HepG2 (cell line): ENCODE measurements around the gene SFXN5. TPM values are rescaled to one million over a fixed set of nuclear protein-coding genes. Genes with fewer than 3 reads are reported as not detected.

Experiments
- BRF2 ChIP-seq: sonication (generic); formaldehyde crosslinking; IDR thresholded peaks from 2 replicates; pipeline ENCODE4 v1.8.1; 2022; ENCODE audit warnings: mild to moderate bottlenecking, missing genetic modification reagents
- HMG20A ChIP-seq: IDR thresholded peaks from 2 replicates; pipeline ENCODE4 v1.6.1; 2016; ENCODE audit warnings: borderline replicate concordance
- HNRNPK ChIP-seq: fragments of 200-400 bp; formaldehyde crosslinking; IDR thresholded peaks from 2 replicates; pipeline ENCODE4 v1.6.1; 2018; ENCODE audit warnings: low read length, low read depth, moderate library complexity, mild to moderate bottlenecking; ENCODE audit not compliant: poor library complexity, severe bottlenecking
- ISX ChIP-seq: sonication (generic); formaldehyde crosslinking; conservative IDR thresholded peaks from 2 replicates; pipeline ENCODE4 v1.5.0; 2020; ENCODE audit warnings: missing genetic modification reagents
- KDM1A ChIP-seq: IDR thresholded peaks from 2 replicates; pipeline ENCODE4 v1.6.1; 2016; ENCODE audit warnings: missing compliant biosample characterization
- KDM6A ChIP-seq: IDR thresholded peaks from 2 replicates; pipeline ENCODE4 v1.6.1; 2016; ENCODE audit warnings: low read depth
- MAFG ChIP-seq: sonication (generic); formaldehyde crosslinking; IDR thresholded peaks from 2 replicates; pipeline ENCODE4 v1.5.1; 2020; ENCODE audit warnings: mild to moderate bottlenecking, missing genetic modification reagents
- MED1 ChIP-seq: sonication (generic); formaldehyde crosslinking; IDR thresholded peaks from 2 replicates; pipeline ENCODE4 v1.4.0; 2020; ENCODE audit warnings: missing genetic modification reagents
- NBN ChIP-seq: fragments of 450-650 bp; conservative IDR thresholded peaks from 2 replicates; pipeline ENCODE4 v1.6.1; 2017
- NR1H2 ChIP-seq: sonication (generic); formaldehyde crosslinking; IDR thresholded peaks from 2 replicates; pipeline ENCODE4 v1.8.1; 2022; ENCODE audit warnings: low read depth, missing genetic modification reagents, borderline replicate concordance
- PHF21A ChIP-seq: sonication (generic); formaldehyde crosslinking; IDR thresholded peaks from 2 replicates; pipeline ENCODE4 v1.5.0; 2020; ENCODE audit warnings: mild to moderate bottlenecking, missing genetic modification reagents
- RFXANK ChIP-seq: IDR thresholded peaks from 2 replicates; pipeline ENCODE4 v1.6.1; 2016
- SAP130 ChIP-seq: IDR thresholded peaks from 2 replicates; pipeline ENCODE4 v1.6.1; 2016; ENCODE audit warnings: low read depth
- ZBTB25 ChIP-seq: IDR thresholded peaks from 2 replicates; pipeline ENCODE4 v1.6.1; 2018; ENCODE audit warnings: missing genetic modification reagents
- ZBTB43 ChIP-seq: sonication (generic); formaldehyde crosslinking; conservative IDR thresholded peaks from 2 replicates; pipeline ENCODE4 v1.4.0; 2020; ENCODE audit warnings: missing genetic modification reagents
- ZNF432 ChIP-seq: sonication (generic); formaldehyde crosslinking; IDR thresholded peaks from 2 replicates; pipeline ENCODE4 v1.5.0; 2020; ENCODE audit warnings: missing genetic modification reagents, mild to moderate bottlenecking, borderline replicate concordance
- ZNF652 ChIP-seq: IDR thresholded peaks from 2 replicates; pipeline ENCODE4 v1.6.1; 2016; ENCODE audit warnings: low read depth, borderline replicate concordance
- polyA plus RNA-seq, 8 experiments: library from polyadenylated mRNA; depleted of rRNA in 3 of 8; stranded (reverse) in 7 of 8; unstranded in 1 of 8; fragments of >200 nt; fragmentation: Illumina TruSeq in 4 of 8; extraction: Trizol in 4 of 8; gene quantifications; 2 replicates each; pipeline versions ENCODE4 v1.2.1 to v1.2.3, GENCODE V29; 2011 to 2016; ENCODE audit warnings: low read depth in 4 of 8, missing spikeins in 1 of 8, mixed read lengths in 1 of 8; ENCODE audit not compliant: insufficient read depth in 1 of 8
- total RNA-seq, 5 experiments: library from RNA; depleted of rRNA; stranded (reverse); fragments of >200 nt; fragmentation: Illumina TruSeq; extraction: Trizol; gene quantifications; 2 replicates each; pipeline ENCODE4 v1.2.3, GENCODE V29; 2016; ENCODE audit warnings: low read depth in 1 of 5
- TF ChIP-seq, protein P1 (sequence below): sonication (generic); formaldehyde crosslinking; IDR thresholded peaks from 2 replicates; pipeline ENCODE4 v1.4.0; 2020; ENCODE audit warnings: missing genetic modification reagents, mild to moderate bottlenecking, borderline replicate concordance
- TF ChIP-seq, protein P2 (sequence below): sonication (generic); formaldehyde crosslinking; IDR thresholded peaks from 2 replicates; pipeline ENCODE4 v1.9.0; 2021; ENCODE audit warnings: missing genetic modification reagents, mild to moderate bottlenecking, borderline replicate concordance
- TF ChIP-seq, protein P3 (sequence below): IDR thresholded peaks from 2 replicates; pipeline ENCODE4 v1.6.1; 2016; ENCODE audit warnings: low read depth, control low read depth
- TF ChIP-seq, protein P4 (sequence below): sonication (generic); formaldehyde crosslinking; IDR thresholded peaks from 2 replicates; pipeline ENCODE4 v1.4.0; 2020; ENCODE audit warnings: missing genetic modification reagents, borderline replicate concordance

Gene SFXN5
- total and polyA plus RNA-seq, 2 of the 13 experiments (the other 11 are each of a cell fraction or from before 2014, with no cell fraction given) = 34.9 to 37.4 TPM

GRCh38 chr2:72915907-72916742 is 155.4 kb downstream of the SFXN5 start (continued):
- no peak for TF ChIP-seq BRF2 (CRISPR knock-in tag)
- peak; percentile 58; the same call in 1 of the 2 replicates for TF ChIP-seq RFXANK (CRISPR knock-in tag)
- TF ChIP-seq, protein P1, sequence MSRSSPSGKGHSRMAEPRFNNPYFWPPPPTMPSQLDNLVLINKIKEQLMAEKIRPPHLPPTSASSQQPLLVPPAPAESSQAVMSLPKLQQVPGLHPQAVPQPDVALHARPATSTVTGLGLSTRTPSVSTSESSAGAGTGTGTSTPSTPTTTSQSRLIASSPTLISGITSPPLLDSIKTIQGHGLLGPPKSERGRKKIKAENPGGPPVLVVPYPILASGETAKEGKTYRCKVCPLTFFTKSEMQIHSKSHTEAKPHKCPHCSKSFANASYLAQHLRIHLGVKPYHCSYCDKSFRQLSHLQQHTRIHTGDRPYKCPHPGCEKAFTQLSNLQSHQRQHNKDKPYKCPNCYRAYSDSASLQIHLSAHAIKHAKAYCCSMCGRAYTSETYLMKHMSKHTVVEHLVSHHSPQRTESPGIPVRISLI (CRISPR knock-in tag) = no peak
- TF ChIP-seq SAP130 = peak; percentile 43
- TF ChIP-seq NBN = no peak
- TF ChIP-seq, protein P2, sequence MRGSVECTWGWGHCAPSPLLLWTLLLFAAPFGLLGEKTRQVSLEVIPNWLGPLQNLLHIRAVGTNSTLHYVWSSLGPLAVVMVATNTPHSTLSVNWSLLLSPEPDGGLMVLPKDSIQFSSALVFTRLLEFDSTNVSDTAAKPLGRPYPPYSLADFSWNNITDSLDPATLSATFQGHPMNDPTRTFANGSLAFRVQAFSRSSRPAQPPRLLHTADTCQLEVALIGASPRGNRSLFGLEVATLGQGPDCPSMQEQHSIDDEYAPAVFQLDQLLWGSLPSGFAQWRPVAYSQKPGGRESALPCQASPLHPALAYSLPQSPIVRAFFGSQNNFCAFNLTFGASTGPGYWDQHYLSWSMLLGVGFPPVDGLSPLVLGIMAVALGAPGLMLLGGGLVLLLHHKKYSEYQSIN (CRISPR knock-in tag) = no peak
- TF ChIP-seq NR1H2 = no peak
- no peak for TF ChIP-seq ZNF652 (CRISPR knock-in tag)
- TF ChIP-seq ISX = no peak
- TF ChIP-seq ZNF432 (CRISPR knock-in tag) = no peak
- 0 out of 2 replicates have a peak, but pooled peaks have one; percentile 45 for TF ChIP-seq KDM1A (CRISPR knock-in tag)
- peak; percentile 94 for TF ChIP-seq PHF21A (CRISPR knock-in tag)
- TF ChIP-seq MED1 = peak; percentile 36; the same call in 1 of the 2 replicates
- TF ChIP-seq HNRNPK = no peak
- no peak; the same call in 1 of the 2 replicates for TF ChIP-seq ZBTB43 (CRISPR knock-in tag)
- TF ChIP-seq, protein P3, sequence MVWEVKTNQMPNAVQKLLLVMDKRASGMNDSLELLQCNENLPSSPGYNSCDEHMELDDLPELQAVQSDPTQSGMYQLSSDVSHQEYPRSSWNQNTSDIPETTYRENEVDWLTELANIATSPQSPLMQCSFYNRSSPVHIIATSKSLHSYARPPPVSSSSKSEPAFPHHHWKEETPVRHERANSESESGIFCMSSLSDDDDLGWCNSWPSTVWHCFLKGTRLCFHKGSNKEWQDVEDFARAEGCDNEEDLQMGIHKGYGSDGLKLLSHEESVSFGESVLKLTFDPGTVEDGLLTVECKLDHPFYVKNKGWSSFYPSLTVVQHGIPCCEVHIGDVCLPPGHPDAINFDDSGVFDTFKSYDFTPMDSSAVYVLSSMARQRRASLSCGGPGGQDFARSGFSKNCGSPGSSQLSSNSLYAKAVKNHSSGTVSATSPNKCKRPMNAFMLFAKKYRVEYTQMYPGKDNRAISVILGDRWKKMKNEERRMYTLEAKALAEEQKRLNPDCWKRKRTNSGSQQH (CRISPR knock-in tag) = 0 out of 2 replicates have a peak, but pooled peaks have one; percentile 74
- TF ChIP-seq ZBTB25 (CRISPR knock-in tag) = 0 out of 2 replicates have a peak, but pooled peaks have one; percentile 38
- TF ChIP-seq MAFG (CRISPR knock-in tag) = no peak; the same call in 1 of the 2 replicates
- TF ChIP-seq KDM6A = no peak
- TF ChIP-seq, protein P4, sequence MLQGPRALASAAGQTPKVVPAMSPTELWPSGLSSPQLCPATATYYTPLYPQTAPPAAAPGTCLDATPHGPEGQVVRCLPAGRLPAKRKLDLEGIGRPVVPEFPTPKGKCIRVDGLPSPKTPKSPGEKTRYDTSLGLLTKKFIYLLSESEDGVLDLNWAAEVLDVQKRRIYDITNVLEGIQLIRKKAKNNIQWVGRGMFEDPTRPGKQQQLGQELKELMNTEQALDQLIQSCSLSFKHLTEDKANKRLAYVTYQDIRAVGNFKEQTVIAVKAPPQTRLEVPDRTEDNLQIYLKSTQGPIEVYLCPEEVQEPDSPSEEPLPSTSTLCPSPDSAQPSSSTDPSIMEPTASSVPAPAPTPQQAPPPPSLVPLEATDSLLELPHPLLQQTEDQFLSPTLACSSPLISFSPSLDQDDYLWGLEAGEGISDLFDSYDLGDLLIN (CRISPR knock-in tag) = 0 out of 2 replicates have a peak, but pooled peaks have one; percentile 42
- no peak for TF ChIP-seq HMG20A
